ENCODE data around the gene ST13.
"Not testable (repeated sequence)": the region's sequence is repeated elsewhere in the genome, so short reads cannot be mapped to it uniquely, and the experiment has no call there.

ST13 gene

DNA sequence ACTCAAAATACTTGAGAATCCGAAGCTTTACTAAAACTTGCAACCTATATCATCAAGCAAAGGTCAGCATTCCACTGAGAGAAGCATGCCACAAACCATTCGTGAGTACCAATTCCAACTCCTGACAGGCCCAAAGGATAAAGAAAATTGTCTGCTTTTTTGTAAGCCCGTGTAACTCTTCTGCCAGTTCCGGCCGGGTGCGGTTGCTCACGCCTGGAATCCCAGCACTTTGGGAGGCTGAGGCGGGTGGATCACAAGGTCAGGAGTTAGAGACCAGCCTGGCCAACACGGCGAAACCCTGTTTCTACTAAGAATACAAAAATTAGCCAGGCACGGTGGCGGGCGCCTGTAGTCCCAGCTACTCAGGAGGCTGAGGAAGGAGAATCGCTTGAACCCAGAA, 74.7 kb downstream of the ST13 start:
- not testable (repeated sequence) for DNase-seq (ENCODE audit: low spot score)

All from CD4-positive, alpha-beta T cell treated with Interleukin-15 for 4 hours (primary cell).